Endothelial cell of umbilical vein (primary cell): ENCODE measurements around the gene SERPINA12. TPM values are rescaled to one million over a fixed set of nuclear protein-coding genes. Genes with fewer than 3 reads are reported as not detected.

Experiments
- BruUV-seq: library from RNA; stranded (reverse); fragments of 400-500 nt; replicated peaks from 2 replicates; lab custom pipeline; 2021; lab: Mats Ljungman, UMichigan
- CTCF ChIA-PET: fragments of 300-600, 350-600 bp; sonication (Branson Sonifier 250); formaldehyde crosslinking; loops from one replicate; lab custom pipeline; 2021; ENCODE audit warnings: antibody characterized with exemption, inconsistent platforms; lab: Charles Lee
- POLR2A ChIA-PET: fragments of 300-600, 350-600 bp; sonication (Branson Sonifier 250); formaldehyde crosslinking; loops from one replicate; lab custom pipeline; 2021; ENCODE audit warnings: antibody characterized with exemption, inconsistent platforms; lab: Charles Lee
- DNase-seq: peaks from one replicate; pipeline ENCODE4 v3.0.0-alpha.2; 2011; ENCODE audit warnings: low read depth, low spot score
- FAIRE-seq: peaks from 2 replicates; lab custom pipeline; 2011; peaks lifted over from hg19 to GRCh38; lab: Jason Lieb, UNC
- H2AFZ ChIP-seq: 2 replicates; pipeline ENCODE4 v1.6.0; 2012; ENCODE audit warnings: low read depth, low read length, control low read depth, inconsistent platforms
- H3K27ac ChIP-seq: 2 replicates; pipeline ENCODE4 v1.5.1; 2011; ENCODE audit warnings: low read depth, mild to moderate bottlenecking, control low read depth, low read length, moderate library complexity; ENCODE audit not compliant: insufficient read depth
- H3K27me3 ChIP-seq, 2 experiments: 2 replicates each; pipeline versions ENCODE4 v1.6.0 to v1.6.1; 2011; ENCODE audit warnings: low read length in 2 of 2, mixed read lengths in 1 of 2; ENCODE audit not compliant: control insufficient read depth in 2 of 2, insufficient read depth in 2 of 2
- H3K36me3 ChIP-seq, 2 experiments: 2 replicates in 1 of 2; 3 replicates in 1 of 2; pipeline ENCODE4 v1.5.1; 2011; ENCODE audit warnings: low read length in 2 of 2, mild to moderate bottlenecking in 1 of 2, moderate library complexity in 1 of 2; ENCODE audit not compliant: control insufficient read depth in 2 of 2, insufficient read depth in 2 of 2; ENCODE audit errors: extremely low read depth in 1 of 2
- H3K4me1 ChIP-seq: 3 replicates; pipeline ENCODE4 v1.5.1; 2011; ENCODE audit warnings: mild to moderate bottlenecking, low read length; ENCODE audit not compliant: control insufficient read depth, insufficient read depth; ENCODE audit errors: extremely low read depth
- H3K4me2 ChIP-seq: 2 replicates; pipeline ENCODE4 v1.6.1; 2011; ENCODE audit warnings: low read length, control low read depth, mixed read lengths; ENCODE audit not compliant: insufficient read depth
- H3K4me3 ChIP-seq, 3 experiments: fragments of 200-600 bp in 1 of 3; sonication (generic), shearing (Covaris generic) in 1 of 3; replicated peaks in 1 of 3; 2 replicates each; pipeline ENCODE4 v1.5.1; 2011 to 2016; ENCODE audit warnings: control low read depth in 3 of 3, low read length in 3 of 3, mild to moderate bottlenecking in 2 of 3, inconsistent platforms in 1 of 3, low read depth in 1 of 3, moderate library complexity in 1 of 3; ENCODE audit not compliant: insufficient read depth in 1 of 3
- H3K79me2 ChIP-seq: 2 replicates; pipeline ENCODE4 v1.6.0; 2012; ENCODE audit warnings: low read length, inconsistent platforms; ENCODE audit not compliant: control insufficient read depth, insufficient read depth
- H3K9ac ChIP-seq: replicated peaks from 2 replicates; pipeline ENCODE3; 2011; ENCODE audit warnings: low read length, control low read depth; ENCODE audit not compliant: insufficient read depth; ENCODE audit errors: extremely low read depth
- H3K9me1 ChIP-seq: replicated peaks from 3 replicates; pipeline ENCODE4 v1.6.0; 2011; ENCODE audit warnings: mild to moderate bottlenecking, low read length; ENCODE audit not compliant: control insufficient read depth, insufficient read depth; ENCODE audit errors: extremely low read depth
- H3K9me3 ChIP-seq: replicated peaks from 2 replicates; pipeline ENCODE4 v1.5.1; 2012; ENCODE audit warnings: low read length, inconsistent platforms; ENCODE audit not compliant: control insufficient read depth, insufficient read depth
- H4K20me1 ChIP-seq: replicated peaks from 2 replicates; pipeline ENCODE3; 2011; ENCODE audit warnings: mild to moderate bottlenecking, low read length; ENCODE audit not compliant: control insufficient read depth, insufficient read depth; ENCODE audit errors: extremely low read depth
- EZH2 ChIP-seq: IDR thresholded peaks from 2 replicates; pipeline ENCODE4 v1.6.1; 2012; ENCODE audit warnings: borderline replicate concordance, low read depth, mild to moderate bottlenecking, moderate library complexity, low read length, inconsistent platforms; ENCODE audit not compliant: severe bottlenecking
- FOS ChIP-seq: IDR thresholded peaks from 2 replicates; pipeline ENCODE4 v1.6.1; 2011; ENCODE audit warnings: mild to moderate bottlenecking, low read length, moderate library complexity, borderline replicate concordance; ENCODE audit not compliant: insufficient read depth
- GATA2 ChIP-seq: IDR thresholded peaks from 2 replicates; pipeline ENCODE4 v1.7.0; 2011; ENCODE audit warnings: low read depth, mild to moderate bottlenecking, moderate library complexity, mixed read lengths, low read length; ENCODE audit not compliant: insufficient read length, insufficient read depth
- JUN ChIP-seq: IDR thresholded peaks from 2 replicates; pipeline ENCODE4 v1.6.1; 2011; ENCODE audit warnings: borderline replicate concordance, low read depth; ENCODE audit not compliant: insufficient read length, insufficient read depth
- MYC ChIP-seq: IDR thresholded peaks from one replicate; pipeline ENCODE4 v1.6.1; 2011; ENCODE audit warnings: mild to moderate bottlenecking, low read depth, low read length
- POLR2A ChIP-seq: IDR thresholded peaks from 2 replicates; pipeline ENCODE4 v1.6.1; 2012; ENCODE audit warnings: low read depth, mild to moderate bottlenecking, control low read depth, low read length
- POLR2AphosphoS5 ChIP-seq: IDR thresholded peaks from 2 replicates; pipeline ENCODE4 v1.6.1; 2012; ENCODE audit warnings: low read depth, mild to moderate bottlenecking, control low read depth, low read length, moderate library complexity; ENCODE audit not compliant: insufficient read depth
- dilution Hi-C: fragments of 300-500 bp; cut with MboI; formaldehyde crosslinking; loops from one replicate; pipeline ENCODE4 v1.15.0; 2019; ENCODE audit warnings: low sequenced_read_pairs; ENCODE audit not compliant: extremely low pct_ligation_motif_present
- intact Hi-C: fragments of 100-400 bp; cut with micrococcal nuclease; formaldehyde crosslinking; loops from one replicate; pipeline ENCODE4 v1.10.0; 2022
- polyA plus RNA-seq, 4 experiments: library from polyadenylated mRNA; depleted of rRNA in 3 of 4; stranded (reverse) in 3 of 4; unstranded in 1 of 4; fragments of >200 nt; gene quantifications; 2 replicates each; pipeline versions ENCODE4 v1.2.1 to v1.2.3, GENCODE V29; 2011 to 2012; ENCODE audit warnings: missing spikeins in 1 of 4
- total RNA-seq: library from RNA; stranded (reverse); gene quantifications from 2 replicates; pipeline ENCODE4 v1.2.3, GENCODE V29; 2021
- TF ChIP-seq, protein P1 (sequence below), 2 donors: IDR thresholded peaks; 1 replicate in 1 of 2; 2 replicates in 1 of 2; pipeline ENCODE4 v1.5.1; 2011; ENCODE audit warnings: low read length in 2 of 2, mild to moderate bottlenecking in 2 of 2, moderate library complexity in 2 of 2, control low read depth in 1 of 2, inconsistent platforms in 1 of 2, low read depth in 1 of 2; ENCODE audit not compliant: insufficient read depth in 1 of 2; ENCODE audit errors: extremely low read depth in 1 of 2

Gene SERPINA12
- total and polyA plus RNA-seq, 2 donors (not counting 3 experiments of a cell fraction or from before 2014, with no cell fraction given), result not detected

DNA sequence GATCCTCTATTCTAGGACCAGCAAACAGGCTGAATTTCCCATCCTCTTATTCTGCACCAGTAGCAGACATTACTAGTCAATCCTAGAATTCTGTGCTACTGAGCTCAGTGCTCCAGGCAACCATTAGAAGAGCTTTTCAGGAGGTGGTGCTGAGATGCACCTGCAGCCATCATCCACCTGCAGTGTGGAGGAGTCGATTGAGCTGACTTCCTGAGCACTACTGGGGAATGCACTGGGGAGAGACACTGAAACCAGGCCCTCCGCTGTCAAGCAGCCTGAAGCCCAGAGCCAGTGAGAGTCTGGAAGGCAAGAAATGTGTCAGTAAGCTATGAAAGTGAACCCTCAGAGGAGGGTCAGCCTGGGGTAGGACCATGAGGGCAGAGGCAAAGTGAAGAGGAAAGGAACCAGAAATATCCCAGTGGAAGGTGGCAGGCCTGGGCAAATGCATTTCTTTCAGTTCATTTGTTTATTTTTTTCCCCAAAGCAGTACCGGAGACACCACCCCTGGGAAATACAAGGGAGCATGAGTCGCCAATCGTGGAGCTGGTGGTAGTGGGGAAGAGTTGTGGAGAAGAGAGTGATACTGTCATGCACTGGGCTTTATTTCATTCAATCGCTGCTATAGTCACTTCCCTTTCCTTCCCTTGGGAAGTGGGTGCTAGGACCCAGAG lies 28.9 kb upstream of the SERPINA12 start:
- intact Hi-C loops, result no loop called here
- H3K4me1 ChIP-seq, result peaks cover 23% of the 10 kb centered on the region
- no peaks in the 10 kb centered on the region for H3K27me3 ChIP-seq
- H3K27ac ChIP-seq, result no peak overlapping the region
- H3K4me2 ChIP-seq, result no peak overlapping the region
- no peaks in the 10 kb centered on the region for H3K36me3 ChIP-seq
- no peak overlapping the region for H2AFZ ChIP-seq
- POLR2A ChIA-PET, result no interaction called here
- H3K79me2 ChIP-seq, result no peaks in the 10 kb centered on the region
- H3K9ac ChIP-seq, result no peak overlapping the region
- H3K9me3 ChIP-seq, result no peaks in the 10 kb centered on the region
- FAIRE-seq (no peak), DNase-seq (no peak)
- CTCF ChIA-PET, result interaction anchor here (0.6 to 4.1 kb wide), 5 partner anchors 11 to 115 kb away, joined by 3 to 35 read pairs (median 5); no protein-coding TSS in a partner anchor
- H3K9me1 ChIP-seq, result no peaks in the 10 kb centered on the region
- no TSS peak for BruUV-seq
- TF ChIP-seq FOS (no peak), GATA2 (no peak), JUN (no peak), POLR2AphosphoS5 (no peak), EZH2 (no peak), POLR2A (no peak), MYC (no peak)
- TF ChIP-seq, protein P1, sequence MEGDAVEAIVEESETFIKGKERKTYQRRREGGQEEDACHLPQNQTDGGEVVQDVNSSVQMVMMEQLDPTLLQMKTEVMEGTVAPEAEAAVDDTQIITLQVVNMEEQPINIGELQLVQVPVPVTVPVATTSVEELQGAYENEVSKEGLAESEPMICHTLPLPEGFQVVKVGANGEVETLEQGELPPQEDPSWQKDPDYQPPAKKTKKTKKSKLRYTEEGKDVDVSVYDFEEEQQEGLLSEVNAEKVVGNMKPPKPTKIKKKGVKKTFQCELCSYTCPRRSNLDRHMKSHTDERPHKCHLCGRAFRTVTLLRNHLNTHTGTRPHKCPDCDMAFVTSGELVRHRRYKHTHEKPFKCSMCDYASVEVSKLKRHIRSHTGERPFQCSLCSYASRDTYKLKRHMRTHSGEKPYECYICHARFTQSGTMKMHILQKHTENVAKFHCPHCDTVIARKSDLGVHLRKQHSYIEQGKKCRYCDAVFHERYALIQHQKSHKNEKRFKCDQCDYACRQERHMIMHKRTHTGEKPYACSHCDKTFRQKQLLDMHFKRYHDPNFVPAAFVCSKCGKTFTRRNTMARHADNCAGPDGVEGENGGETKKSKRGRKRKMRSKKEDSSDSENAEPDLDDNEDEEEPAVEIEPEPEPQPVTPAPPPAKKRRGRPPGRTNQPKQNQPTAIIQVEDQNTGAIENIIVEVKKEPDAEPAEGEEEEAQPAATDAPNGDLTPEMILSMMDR (IDR thresholded peaks at IDR 0.05; ENCODE audit: extremely low read depth in 1 of 2, insufficient read depth in 1 of 2, low read depth in 1 of 2, low read length in 2 of 2), result no peak
- no peak overlapping the region for H3K4me3 ChIP-seq
- no peaks in the 10 kb centered on the region for H4K20me1 ChIP-seq
- dilution Hi-C loops, result no loop called here
